AG04449 (cell line): ENCODE measurements around the gene BAHD1.

ENCODE experiments used
- CTCF ChIA-PET: fragments of 350-600 bp; formaldehyde crosslinking; extraction: SDS; loops from one replicate; lab custom pipeline; 2021; ENCODE audit warnings: antibody characterized with exemption; lab: Yijun Ruan, JAX
- POLR2A ChIA-PET: fragments of 400-600, 350-600 bp; formaldehyde crosslinking; extraction: SDS; loops from one replicate; lab custom pipeline; 2020; ENCODE audit warnings: antibody characterized with exemption, inconsistent platforms; lab: Yijun Ruan, JAX
- DNase-seq: peaks from one replicate; pipeline ENCODE4 v3.0.0-alpha.2; 2010; ENCODE audit warnings: low read depth, low spot score
- H3K4me3 ChIP-seq: 2 replicates; pipeline ENCODE4 v1.5.1; 2011; ENCODE audit warnings: low read depth, mild to moderate bottlenecking, control low read depth, low read length
- TF ChIP-seq, protein P1 (sequence below): IDR thresholded peaks from one replicate; pipeline ENCODE4 v1.5.1; 2011; ENCODE audit warnings: mild to moderate bottlenecking, moderate library complexity, low read length, control low read depth, inconsistent platforms; ENCODE audit not compliant: insufficient read depth; ENCODE audit errors: missing control alignments

Gene BAHD1

DNA sequence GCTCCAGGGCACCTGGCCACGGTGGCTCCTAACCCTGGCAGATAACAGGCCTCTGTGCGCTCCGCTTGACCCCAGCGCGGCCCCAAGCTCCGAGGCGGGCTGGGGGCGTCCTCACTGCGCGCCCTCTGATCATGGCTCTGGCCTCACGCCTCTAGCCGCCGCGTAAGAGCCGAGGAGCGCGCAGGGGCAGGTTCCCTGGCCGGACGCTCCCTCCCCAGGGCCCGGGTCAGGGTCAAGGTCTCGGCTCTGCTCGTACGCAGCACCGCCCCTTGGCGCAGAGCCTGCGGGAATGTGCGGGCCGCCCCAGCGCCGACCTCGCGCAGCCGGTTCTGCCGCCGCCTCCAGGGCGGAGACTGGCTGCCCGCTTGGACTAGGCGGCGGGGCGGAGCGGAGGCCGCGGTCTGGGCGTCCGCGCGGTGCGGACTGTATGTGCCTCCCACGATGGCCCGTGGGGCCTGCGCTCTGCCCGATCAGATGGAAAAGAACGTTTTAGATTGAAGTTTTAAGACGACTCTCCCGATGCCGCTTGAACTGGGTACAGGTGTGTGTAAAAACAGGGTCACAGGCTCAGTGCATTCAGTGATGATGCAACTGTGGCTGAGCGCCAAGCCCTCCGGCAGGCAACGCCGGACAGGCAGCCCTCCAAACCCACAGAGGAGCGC, 70.8 kb downstream of the BAHD1 start:
- TF ChIP-seq, protein P1, sequence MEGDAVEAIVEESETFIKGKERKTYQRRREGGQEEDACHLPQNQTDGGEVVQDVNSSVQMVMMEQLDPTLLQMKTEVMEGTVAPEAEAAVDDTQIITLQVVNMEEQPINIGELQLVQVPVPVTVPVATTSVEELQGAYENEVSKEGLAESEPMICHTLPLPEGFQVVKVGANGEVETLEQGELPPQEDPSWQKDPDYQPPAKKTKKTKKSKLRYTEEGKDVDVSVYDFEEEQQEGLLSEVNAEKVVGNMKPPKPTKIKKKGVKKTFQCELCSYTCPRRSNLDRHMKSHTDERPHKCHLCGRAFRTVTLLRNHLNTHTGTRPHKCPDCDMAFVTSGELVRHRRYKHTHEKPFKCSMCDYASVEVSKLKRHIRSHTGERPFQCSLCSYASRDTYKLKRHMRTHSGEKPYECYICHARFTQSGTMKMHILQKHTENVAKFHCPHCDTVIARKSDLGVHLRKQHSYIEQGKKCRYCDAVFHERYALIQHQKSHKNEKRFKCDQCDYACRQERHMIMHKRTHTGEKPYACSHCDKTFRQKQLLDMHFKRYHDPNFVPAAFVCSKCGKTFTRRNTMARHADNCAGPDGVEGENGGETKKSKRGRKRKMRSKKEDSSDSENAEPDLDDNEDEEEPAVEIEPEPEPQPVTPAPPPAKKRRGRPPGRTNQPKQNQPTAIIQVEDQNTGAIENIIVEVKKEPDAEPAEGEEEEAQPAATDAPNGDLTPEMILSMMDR, result no peak
- peak overlapping the region; percentile 59 for H3K4me3 ChIP-seq
- DNase-seq, result no peak
- POLR2A ChIA-PET, result no interaction called here
- CTCF ChIA-PET, result interaction anchor here (0.5 to 1.0 kb wide), 2 partner anchors 54 to 167 kb away, joined by 3 read pairs; no protein-coding TSS in a partner anchor

DNA sequence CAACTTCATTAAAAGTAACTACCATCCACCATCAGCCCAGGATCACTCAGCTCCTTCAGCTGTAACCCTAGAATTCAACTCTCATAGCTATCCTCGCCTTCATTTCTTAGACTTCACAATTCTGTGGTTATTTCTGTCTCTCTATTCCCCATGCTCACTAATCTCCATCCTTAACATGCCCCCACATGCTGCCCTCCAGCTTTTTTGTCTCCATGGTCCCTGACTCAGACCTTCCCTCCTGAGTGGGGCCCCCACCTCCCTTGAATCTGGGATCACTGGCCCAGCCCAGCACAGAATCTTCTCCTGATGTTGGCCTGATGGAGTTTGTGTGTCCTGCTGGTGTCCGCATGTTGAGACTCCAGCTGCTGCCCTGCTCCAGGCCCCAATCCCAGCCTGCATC, 71.7 kb downstream of the BAHD1 start:
- CTCF ChIA-PET, result interaction anchor here (0.5 to 1.0 kb wide), 2 partner anchors 54 to 168 kb away, joined by 3 read pairs; no protein-coding TSS in a partner anchor
- POLR2A ChIA-PET, result no interaction called here
- TF ChIP-seq, protein P1, result no peak
- no peak for DNase-seq
- H3K4me3 ChIP-seq, result no peak overlapping the region

- TF ChIP-seq, protein P1, result no peak
- no peak overlapping the region for H3K4me3 ChIP-seq
- CTCF ChIA-PET, result interaction anchor here (0.9 kb wide), 1 partner anchor 13 kb away, joined by 4 read pairs; no protein-coding TSS in a partner anchor
- no peak for DNase-seq
- POLR2A ChIA-PET, result no interaction called here
Measured at GRCh38 chr15:40513609-40514008, 72.9 kb downstream of the BAHD1 start.

GRCh38 chr15:40516322-40516721, 75.6 kb downstream of the BAHD1 start:
- ChIA-PET CTCF (interaction anchor here (0.9 to 1.3 kb wide), 2 partner anchors 9 to 25 kb away, joined by 3 to 4 read pairs; no protein-coding TSS in a partner anchor), POLR2A (no interaction called here)
- no peak for DNase-seq
- H3K4me3 ChIP-seq, result no peak overlapping the region
- TF ChIP-seq, protein P1, result no peak
